ENCODE results near the gene LRRC72.
"Not testable (repeated sequence)": the region's sequence is repeated elsewhere in the genome, so short reads cannot be mapped to it uniquely, and the experiment has no call there.

Gene LRRC72

GRCh38 chr7:16529697-16530096 lies 3.1 kb downstream of the LRRC72 start:
- DNase-seq = no peak

GRCh38 chr7:16531707-16532106 lies 5.1 kb downstream of the LRRC72 start:
- no peak for DNase-seq

GRCh38 chr7:16532272-16532671 lies 5.6 kb downstream of the LRRC72 start:
- DNase-seq = no peak

- DNase-seq = no peak
Measured at GRCh38 chr7:16535500-16535899, 8.9 kb downstream of the LRRC72 start.

- DNase-seq = not testable (repeated sequence)
Measured at GRCh38 chr7:16540559-16540958, 13.9 kb downstream of the LRRC72 start.

GRCh38 chr7:16542401-16542800 lies 15.8 kb downstream of the LRRC72 start:
- DNase-seq = no peak

GRCh38 chr7:16543456-16543855 lies 16.8 kb downstream of the LRRC72 start:
- DNase-seq = no peak

- DNase-seq = no peak
Measured at GRCh38 chr7:16546921-16547505, 20.4 kb downstream of the LRRC72 start.

- no peak for DNase-seq
Measured at GRCh38 chr7:16548428-16548827, 21.8 kb downstream of the LRRC72 start.

GRCh38 chr7:16550671-16551070 lies 24.0 kb downstream of the LRRC72 start:
- no peak for DNase-seq

- DNase-seq = no peak
Measured at GRCh38 chr7:16554518-16555236, 28.1 kb downstream of the LRRC72 start.

GRCh38 chr7:16556359-16556758 lies 29.7 kb downstream of the LRRC72 start:
- no peak for DNase-seq

- DNase-seq = no peak
Measured at GRCh38 chr7:16558761-16559302, 32.2 kb downstream of the LRRC72 start.

- DNase-seq = no peak
Measured at GRCh38 chr7:16559497-16560179, 33.0 kb downstream of the LRRC72 start.

GRCh38 chr7:16561943-16562342 lies 35.3 kb downstream of the LRRC72 start:
- no peak for DNase-seq

- no peak for DNase-seq
Measured at GRCh38 chr7:16562456-16563220, 36.0 kb downstream of the LRRC72 start.

- DNase-seq = no peak
Measured at GRCh38 chr7:16563281-16564022, 36.8 kb downstream of the LRRC72 start.

GRCh38 chr7:16564023-16564380 lies 37.4 kb downstream of the LRRC72 start:
- no peak for DNase-seq

- no peak for DNase-seq
Measured at GRCh38 chr7:16564909-16565426, 38.3 kb downstream of the LRRC72 start.

- no peak for DNase-seq
Measured at GRCh38 chr7:16571941-16572340, 45.3 kb downstream of the LRRC72 start.

- DNase-seq = no peak
Measured at GRCh38 chr7:16579216-16579615, 52.6 kb downstream of the LRRC72 start.

- no peak for DNase-seq
Measured at GRCh38 chr7:16581286-16581685, 54.7 kb downstream of the LRRC72 start.
